NCI-H146 treated with DMSO at 0.1 percent for 48 hours (cell line): ENCODE measurements around the gene REPS2.

ENCODE experiments used
- DNase-seq: peaks from one replicate; lab custom pipeline; 2025; ENCODE audit not compliant: unreplicated experiment; lab: John Stamatoyannopoulos, UW

REPS2 gene

GRCh38 chrX:17032351-17032750 is 85.9 kb downstream of the REPS2 start:
- no peak for DNase-seq

DNA sequence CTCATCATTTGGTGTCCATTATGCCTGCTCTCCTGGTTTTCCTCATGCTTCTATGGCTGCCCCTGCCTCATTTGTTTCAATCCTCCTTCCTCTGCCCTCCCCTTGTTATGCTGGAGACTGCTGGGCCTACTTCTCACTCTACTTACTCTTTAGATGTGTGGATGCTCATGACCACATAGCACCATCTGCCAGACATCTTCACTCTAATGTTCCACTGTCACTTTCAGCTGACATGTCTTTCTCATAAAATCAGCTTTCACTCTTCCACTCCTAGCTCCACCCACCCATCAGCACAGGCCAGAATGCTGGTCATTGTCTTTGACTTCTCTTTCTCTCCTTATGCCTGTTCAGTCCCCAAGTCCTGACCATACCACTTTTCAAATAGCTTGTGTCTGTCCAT is 86.8 kb downstream of the REPS2 start:
- no peak for DNase-seq

- DNase-seq, result no peak
Observed at GRCh38 chrX:17035111-17035510, 88.7 kb downstream of the REPS2 start.

DNA sequence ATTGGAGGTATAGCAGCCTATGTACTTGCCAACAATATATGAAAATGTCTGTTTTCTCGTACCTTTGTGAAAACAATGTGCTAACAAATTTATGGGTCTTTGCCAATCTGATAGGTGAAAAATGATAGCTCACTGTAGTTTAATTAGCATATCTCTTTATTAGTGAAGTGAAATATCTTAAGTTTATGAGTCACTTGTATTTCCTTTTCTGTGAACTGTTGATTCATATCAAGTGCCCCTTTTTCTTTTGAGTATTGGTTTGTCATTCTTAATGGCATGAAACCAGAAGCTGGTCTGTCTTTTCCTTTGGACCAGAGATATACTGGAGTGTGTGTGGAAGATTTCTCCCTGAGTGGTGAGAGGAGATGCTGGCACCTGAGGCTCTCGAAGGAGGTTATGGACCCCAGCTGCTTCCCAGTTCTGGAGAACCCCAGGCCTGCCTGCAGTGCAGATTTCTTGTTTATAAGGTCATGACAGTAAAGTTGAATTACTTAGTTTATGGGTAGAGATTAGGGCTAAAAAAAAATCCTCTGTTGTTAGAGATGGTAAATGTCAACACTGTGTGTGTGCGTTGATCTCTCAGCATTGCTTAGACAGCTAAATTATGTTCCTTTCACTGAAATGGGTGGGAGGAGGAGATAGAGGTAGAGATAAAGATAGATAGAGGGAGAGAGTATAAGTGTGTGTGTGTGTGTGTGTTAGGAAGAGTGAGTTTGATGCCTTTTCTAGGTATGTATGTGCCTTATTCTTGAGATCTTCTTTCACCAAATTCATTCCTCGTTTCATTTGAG is 89.9 kb downstream of the REPS2 start:
- DNase-seq, result no peak

DNA sequence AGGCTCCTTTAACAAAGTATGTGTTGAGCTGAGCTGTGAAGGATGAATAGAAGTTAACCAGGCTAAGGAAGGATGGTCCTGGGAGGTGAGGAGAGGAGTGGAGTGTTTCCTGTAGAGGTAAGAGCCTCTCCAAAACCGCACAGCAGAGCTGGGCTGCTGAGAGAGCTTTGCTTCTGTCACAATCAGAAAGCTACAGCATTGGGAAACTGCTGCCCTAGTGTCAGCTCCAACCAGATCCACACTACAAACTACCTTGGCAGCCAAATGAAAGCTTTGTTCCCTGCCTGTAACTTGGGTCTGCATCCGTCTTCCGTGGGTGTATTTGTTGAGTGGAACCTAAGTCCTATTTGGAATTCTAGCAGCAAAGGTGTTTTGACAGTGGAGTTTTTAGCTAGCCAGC is 91.8 kb downstream of the REPS2 start:
- DNase-seq, result no peak

DNA sequence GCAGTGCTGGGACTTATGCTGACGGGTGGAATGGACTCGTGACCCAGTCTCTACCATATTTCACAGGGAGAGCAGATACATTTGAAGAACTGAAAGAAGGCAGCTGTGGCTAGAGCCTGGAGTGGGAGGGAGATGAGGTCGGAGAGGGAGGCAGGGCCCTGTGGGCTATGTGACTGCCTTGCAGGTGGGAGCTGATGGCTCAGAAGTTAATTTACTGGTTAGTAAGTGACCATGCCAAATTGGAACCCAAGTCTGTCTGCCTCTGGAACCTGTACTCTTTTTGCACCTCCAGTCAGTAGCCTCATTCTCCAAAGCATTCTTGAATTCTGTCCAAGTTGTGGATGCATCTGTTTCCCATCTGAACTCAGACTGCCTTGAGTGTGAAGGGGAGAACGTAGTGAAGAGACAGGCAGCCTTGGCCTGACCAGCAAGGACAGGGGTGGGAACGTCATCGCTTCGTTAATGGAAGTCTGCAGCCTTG is 92.3 kb downstream of the REPS2 start:
- no peak for DNase-seq

GRCh38 chrX:17039826-17040225 is 93.4 kb downstream of the REPS2 start:
- no peak for DNase-seq

GRCh38 chrX:17040711-17041110 is 94.3 kb downstream of the REPS2 start:
- no peak for DNase-seq

DNA sequence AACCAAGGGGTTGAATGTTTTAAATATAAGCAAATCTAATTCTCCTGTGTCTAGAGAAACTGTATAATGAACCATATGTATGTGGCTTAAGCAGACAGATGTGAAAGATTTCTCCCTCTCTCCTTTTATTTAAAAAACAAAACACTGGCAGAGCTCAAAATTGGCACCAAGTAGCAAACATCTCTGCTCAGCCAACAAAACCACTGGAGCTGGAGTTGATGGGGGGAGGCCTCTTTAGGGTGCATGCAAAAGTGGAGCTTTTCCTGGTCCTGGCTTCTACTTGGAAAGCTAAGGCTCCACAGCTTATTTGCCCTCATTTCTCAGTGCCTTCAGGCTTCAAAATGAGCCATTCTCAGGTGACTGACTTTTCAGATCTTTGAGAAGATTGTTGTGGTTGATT is 95.6 kb downstream of the REPS2 start:
- no peak for DNase-seq

DNA sequence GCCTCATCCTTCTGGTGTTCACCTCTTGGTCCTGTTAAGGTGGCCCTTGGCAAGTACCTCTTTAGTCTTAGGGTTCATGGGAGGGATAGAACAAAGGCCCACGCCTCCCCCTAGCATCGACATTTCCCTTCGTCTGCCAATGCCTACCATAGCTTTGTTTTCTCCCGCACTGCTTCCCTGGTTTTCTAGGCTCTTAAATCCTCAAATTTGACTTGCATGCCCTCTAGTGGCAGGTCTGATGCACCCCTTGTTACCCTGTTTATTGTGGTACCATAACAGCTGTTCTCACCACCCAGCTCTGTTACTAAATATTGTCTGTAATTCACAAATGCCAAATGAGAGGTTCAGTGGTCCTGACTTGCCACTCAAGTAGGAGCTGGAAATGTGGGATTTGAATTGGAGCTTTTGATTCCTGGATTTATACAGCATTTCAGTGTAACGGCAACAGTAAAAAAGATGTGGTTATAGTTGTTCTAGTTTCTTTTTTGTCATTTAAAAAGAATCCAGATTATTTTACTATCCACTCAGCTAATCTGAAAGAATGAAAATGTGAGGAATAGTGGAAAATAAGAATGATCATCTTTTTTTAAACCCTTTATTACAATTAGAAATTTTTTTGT is 100.1 kb downstream of the REPS2 start:
- DNase-seq, result peak; percentile 35

DNA sequence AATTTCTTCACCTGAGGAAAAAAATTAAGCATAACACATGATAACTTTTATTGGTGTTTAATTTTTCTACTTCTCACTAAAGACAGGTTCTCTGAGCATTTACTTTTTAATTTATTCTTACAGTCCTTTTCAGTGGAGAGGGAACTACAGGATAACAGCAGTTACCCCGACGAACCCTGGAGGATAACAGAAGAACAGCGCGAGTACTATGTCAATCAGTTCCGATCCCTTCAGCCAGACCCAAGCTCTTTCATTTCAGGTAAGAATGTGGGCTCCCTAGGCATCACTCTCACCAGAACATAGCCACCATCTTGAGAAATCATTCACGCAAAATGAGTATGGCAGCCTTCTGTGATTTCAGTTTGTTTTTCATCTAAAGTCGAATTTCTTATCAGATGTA is 100.8 kb downstream of the REPS2 start:
- DNase-seq, result no peak

- DNase-seq, result no peak
Observed at GRCh38 chrX:17052210-17052609, 105.8 kb downstream of the REPS2 start.

- DNase-seq, result no peak
Observed at GRCh38 chrX:17052793-17053192, 106.3 kb downstream of the REPS2 start.

- peak; percentile 2 for DNase-seq
Observed at GRCh38 chrX:17053502-17053901, 107.0 kb downstream of the REPS2 start.

- DNase-seq, result no peak
Observed at GRCh38 chrX:17056868-17057608, 110.6 kb downstream of the REPS2 start.

DNA sequence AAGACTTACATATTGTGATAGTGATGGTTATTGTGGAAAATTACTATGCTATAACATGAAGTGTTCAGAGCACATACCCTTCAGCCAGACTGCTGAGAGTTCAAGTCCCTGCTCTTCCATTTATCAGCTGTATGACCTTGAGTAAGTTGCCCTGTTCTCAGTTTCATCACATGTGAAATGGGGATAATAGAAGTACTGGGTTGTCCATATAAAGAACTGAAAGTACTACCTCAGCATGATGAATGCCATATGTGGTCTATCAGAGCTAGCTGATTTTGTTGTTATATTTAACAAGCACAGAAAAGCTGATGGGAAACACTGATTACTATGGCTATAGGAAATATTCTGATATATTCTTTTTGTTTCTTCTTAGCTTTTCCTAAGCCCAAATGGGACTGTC is 115.6 kb downstream of the REPS2 start:
- no peak for DNase-seq

GRCh38 chrX:17065100-17065499 is 118.6 kb downstream of the REPS2 start:
- DNase-seq, result no peak

DNA sequence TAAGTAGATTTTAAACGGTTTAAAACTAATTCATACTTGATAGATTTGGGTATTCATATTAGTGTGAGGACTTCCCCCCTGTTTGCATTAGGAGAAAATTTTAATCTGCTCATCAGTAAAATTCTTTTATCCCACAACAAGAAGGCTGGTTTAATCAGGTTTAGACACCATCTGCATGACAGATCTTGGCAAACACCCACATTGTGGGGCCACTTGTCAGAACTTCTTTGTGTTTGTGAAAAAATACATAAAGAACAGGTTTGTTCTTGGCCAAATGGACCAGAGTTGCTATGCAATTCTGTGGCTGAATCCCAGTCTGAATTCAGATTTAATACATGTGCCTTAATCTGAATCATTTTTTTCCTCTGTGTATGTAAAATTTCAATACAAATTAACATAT is 121.1 kb downstream of the REPS2 start:
- DNase-seq, result no peak

- DNase-seq, result no peak
Observed at GRCh38 chrX:17072301-17072700, 125.8 kb downstream of the REPS2 start.

DNA sequence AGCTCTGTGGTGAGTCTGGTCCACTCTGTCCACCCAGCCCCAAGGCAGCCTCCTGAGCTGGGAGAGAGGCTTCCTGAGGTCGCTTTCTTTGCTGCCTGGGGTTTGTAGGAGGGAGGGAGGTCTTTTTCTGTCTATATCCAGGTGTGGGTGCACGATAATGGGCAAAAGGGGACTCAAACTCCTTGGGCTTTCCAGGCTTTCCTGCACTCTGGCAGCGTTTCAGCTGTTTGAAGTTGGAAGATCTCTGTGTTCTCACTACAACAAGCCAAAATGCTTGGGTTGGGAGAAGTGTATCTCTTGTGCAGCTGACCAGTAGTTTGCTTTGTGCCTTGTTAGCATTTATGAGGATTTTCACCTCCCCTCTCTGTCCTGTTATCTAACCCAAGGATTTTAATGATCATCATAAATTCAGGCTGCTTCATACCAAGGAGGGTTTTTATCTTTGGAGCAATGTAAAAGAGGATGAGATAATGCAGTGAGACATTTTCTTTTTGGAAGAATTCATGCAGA is 126.3 kb downstream of the REPS2 start:
- DNase-seq, result no peak

- no peak for DNase-seq
Observed at GRCh38 chrX:17075004-17075403, 128.5 kb downstream of the REPS2 start.

DNA sequence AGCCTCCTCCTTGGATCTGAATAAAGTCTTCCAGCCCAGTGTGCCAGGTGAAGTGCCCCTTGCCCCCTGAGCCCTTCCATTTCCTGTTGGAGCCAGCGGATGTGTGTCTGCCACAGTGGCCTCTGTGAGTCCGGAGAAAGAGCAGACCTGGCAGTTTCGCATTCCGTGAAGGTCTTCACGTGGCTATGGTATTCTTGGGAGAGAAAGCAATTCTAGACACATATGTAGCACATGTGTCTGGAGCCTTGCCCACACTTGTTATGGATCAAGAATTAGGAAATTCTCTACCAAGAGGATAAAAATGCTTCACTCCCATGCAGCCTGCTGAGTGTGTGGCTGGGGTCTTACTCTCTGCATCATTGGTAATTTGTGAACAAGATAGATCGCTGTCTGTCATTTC is 130.9 kb downstream of the REPS2 start:
- no peak for DNase-seq
